ENCODE data around the gene NUAK2.

NUAK2 gene

GRCh38 chr1:205256951-205257625 lies 64.5 kb downstream of the NUAK2 start:
- DNase-seq (ENCODE audit: low spot score) = peak; percentile 50

- peak; percentile 98 for DNase-seq (ENCODE audit: low spot score)
Observed at GRCh38 chr1:205255941-205256780, 65.4 kb downstream of the NUAK2 start.

Measured in hematopoietic multipotent progenitor cell treated with erythropoietin and hydrocortisone succinate and interleukin-3 and kit ligand, for 17 days (in vitro differentiated cells).